Measurements from ENCODE around the gene ETNPPL. TPM values are rescaled to one million over a fixed set of nuclear protein-coding genes. Genes with fewer than 3 reads are reported as not detected.

The ETNPPL gene
- polyA plus RNA-seq, 3 donors: not detected

- TF ChIP-seq CTCF (IDR thresholded peaks at IDR 0.05): no peak
- Histone ChIP-seq H2AFZ (ENCODE audit: insufficient read depth, low read depth, low read length, poor library complexity, severe bottlenecking) (no peak overlapping the region), H4K20me1 (ENCODE audit: insufficient read depth, low read length) (no peaks in the 10 kb centered on the region), H3K9me3 (replicated peaks in 1 of 2; ENCODE audit: control insufficient read depth in 1 of 2, insufficient read depth in 1 of 2, low read length in 2 of 2) (no peaks in the 10 kb centered on the region), H3K79me2 (ENCODE audit: insufficient read depth, low read length) (no peaks in the 10 kb centered on the region), H3K36me3 (replicated peaks in 1 of 2; ENCODE audit: control insufficient read depth in 1 of 2, insufficient read depth in 2 of 2, low read length in 2 of 2) (no peaks in the 10 kb centered on the region), H3K27ac (ENCODE audit: low read depth in 1 of 2, low read length in 2 of 2) (no peak overlapping the region), H3K27me3 (ENCODE audit: control insufficient read depth in 2 of 2, insufficient read depth in 2 of 2, low read length in 2 of 2) (no peaks in the 10 kb centered on the region), H3K9ac (ENCODE audit: insufficient read depth, low read length, poor library complexity, severe bottlenecking) (no peak overlapping the region), H3K4me1 (ENCODE audit: control insufficient read depth in 1 of 2, insufficient read depth in 2 of 2, low read length in 2 of 2) (no peaks in the 10 kb centered on the region), H3K4me2 (replicated peaks; ENCODE audit: extremely low read depth, low read length, poor library complexity, severe bottlenecking) (no peak overlapping the region), H3K4me3 (replicated peaks in 1 of 3; ENCODE audit: low read depth in 2 of 3, low read length in 3 of 3) (no peak overlapping the region)
- WGBS (ENCODE audit: insufficient coverage): 98% methylated on average over 9 of the region's 13 CpGs
- Mint-ChIP-seq H3K4me3 (no peak overlapping the region), H3K4me1 (no peaks in the 10 kb centered on the region), H3K9me3 (peaks cover 0 to 3% (median 0%) of the 10 kb centered on the region in 7 donors), H3K36me3 (no peaks in the 10 kb centered on the region), H3K27me3 (ENCODE audit: low read depth in 3 of 3) (peaks cover 3 to 5% (median 5%) of the 10 kb centered on the region in 3 donors), H3K27ac (no peak overlapping the region)
- no peak for DNase-seq
- intact Hi-C loops (cut with micrococcal nuclease): no loop called here
Observed at GRCh38 chr4:108742451-108743420, 20.1 kb downstream of the ETNPPL start.

DNA sequence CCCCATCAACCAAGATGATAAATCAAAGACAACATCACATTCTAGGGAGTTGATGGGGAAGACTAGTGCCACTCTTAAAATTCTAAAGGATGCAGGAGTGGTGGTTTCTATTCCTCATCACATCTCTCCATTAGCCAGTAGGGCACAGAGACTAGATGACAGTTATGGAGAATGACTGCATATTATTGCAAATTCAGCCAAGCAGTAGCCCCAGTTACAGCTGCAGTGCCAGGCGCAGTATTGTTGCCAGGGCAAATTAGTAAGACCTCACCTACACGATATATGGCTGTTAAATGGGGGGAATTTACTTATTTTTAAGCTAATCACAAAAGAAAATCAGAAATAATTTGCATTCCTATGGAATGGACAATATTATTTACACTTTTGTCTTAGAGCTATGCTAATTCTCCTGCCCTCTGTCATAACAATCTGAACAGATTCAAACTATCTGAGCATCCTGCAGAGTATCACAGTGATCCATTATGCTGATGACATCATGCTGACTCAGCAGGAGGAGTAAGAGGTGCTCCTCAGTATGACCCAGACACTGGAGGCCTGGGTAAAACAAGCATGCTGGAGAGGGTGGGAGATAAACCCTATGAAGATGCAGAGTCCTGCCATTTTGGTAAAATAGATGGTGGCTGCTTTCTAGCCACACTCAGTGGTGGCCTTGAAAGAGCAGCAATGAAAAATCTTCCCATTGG is 24.7 kb downstream of the ETNPPL start:
- Histone ChIP-seq H2AFZ (ENCODE audit: insufficient read depth, low read depth, low read length, poor library complexity, severe bottlenecking) (no peak overlapping the region), H3K4me2 (replicated peaks; ENCODE audit: extremely low read depth, low read length, poor library complexity, severe bottlenecking) (no peak overlapping the region), H3K36me3 (replicated peaks in 1 of 2; ENCODE audit: control insufficient read depth in 1 of 2, insufficient read depth in 2 of 2, low read length in 2 of 2) (no peaks in the 10 kb centered on the region), H3K27me3 (ENCODE audit: control insufficient read depth in 2 of 2, insufficient read depth in 2 of 2, low read length in 2 of 2) (no peaks in the 10 kb centered on the region), H3K4me3 (replicated peaks in 1 of 3; ENCODE audit: low read depth in 2 of 3, low read length in 3 of 3) (no peak overlapping the region), H3K27ac (ENCODE audit: low read depth in 1 of 2, low read length in 2 of 2) (no peak overlapping the region), H3K4me1 (ENCODE audit: control insufficient read depth in 1 of 2, insufficient read depth in 2 of 2, low read length in 2 of 2) (no peaks in the 10 kb centered on the region), H4K20me1 (ENCODE audit: insufficient read depth, low read length) (no peaks in the 10 kb centered on the region), H3K79me2 (ENCODE audit: insufficient read depth, low read length) (no peaks in the 10 kb centered on the region), H3K9ac (ENCODE audit: insufficient read depth, low read length, poor library complexity, severe bottlenecking) (no peak overlapping the region), H3K9me3 (replicated peaks in 1 of 2; ENCODE audit: control insufficient read depth in 1 of 2, insufficient read depth in 1 of 2, low read length in 2 of 2) (no peaks in the 10 kb centered on the region)
- intact Hi-C loops (cut with micrococcal nuclease): no loop called here
- Mint-ChIP-seq H3K27ac (no peak overlapping the region), H3K4me1 (no peaks in the 10 kb centered on the region), H3K9me3 (peaks cover 0 to 3% (median 0%) of the 10 kb centered on the region in 7 donors), H3K36me3 (no peaks in the 10 kb centered on the region), H3K4me3 (no peak overlapping the region), H3K27me3 (ENCODE audit: low read depth in 3 of 3) (peaks cover 7 to 13% (median 7%) of the 10 kb centered on the region in 3 donors)
- WGBS (ENCODE audit: insufficient coverage): no CpG with 5 or more reads among the region's 2 CpGs
- TF ChIP-seq CTCF (IDR thresholded peaks at IDR 0.05): no peak
- DNase-seq: no peak

Data from CD14-positive monocyte (primary cell).